OCI-M2 (cell line): ENCODE results near the gene SLC13A2.

Experiments
- DNase-seq: peaks from one replicate; lab custom pipeline; 2025; ENCODE audit not compliant: unreplicated experiment; lab: John Stamatoyannopoulos, UW

Gene SLC13A2

DNA sequence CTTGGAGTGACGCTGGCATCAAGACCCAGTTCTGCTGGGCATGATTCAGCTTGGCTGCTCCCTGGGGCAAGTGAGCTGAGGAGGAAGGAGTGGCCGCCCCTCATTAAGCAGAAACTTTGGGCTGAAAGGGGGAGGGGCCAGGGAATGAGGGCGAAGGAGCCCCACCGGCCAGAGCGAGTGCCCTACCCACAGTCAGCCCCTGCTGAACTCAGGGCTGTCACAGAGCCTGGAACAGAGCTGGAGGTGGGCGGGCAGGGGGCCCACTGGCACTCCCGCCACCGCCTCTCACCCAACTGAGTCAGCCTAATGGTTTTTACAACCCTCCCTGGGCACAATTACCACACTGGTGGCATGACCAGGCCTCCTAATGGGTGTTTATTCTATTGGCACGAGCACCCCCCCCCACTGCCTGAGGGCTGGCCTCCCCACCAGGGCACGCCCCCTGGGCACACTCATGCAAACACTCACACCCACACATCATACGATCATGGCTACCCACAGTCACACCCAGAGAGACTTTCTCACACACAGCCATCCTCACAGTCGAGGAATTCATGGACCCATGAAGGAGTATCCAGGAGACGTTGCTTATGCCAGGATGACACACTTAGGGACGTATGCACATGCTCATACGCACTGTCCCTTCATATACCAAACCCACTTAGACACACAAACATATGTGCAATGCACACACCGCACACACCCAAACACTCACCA lies 59.8 kb downstream of the SLC13A2 start:
- DNase-seq, result no peak

DNA sequence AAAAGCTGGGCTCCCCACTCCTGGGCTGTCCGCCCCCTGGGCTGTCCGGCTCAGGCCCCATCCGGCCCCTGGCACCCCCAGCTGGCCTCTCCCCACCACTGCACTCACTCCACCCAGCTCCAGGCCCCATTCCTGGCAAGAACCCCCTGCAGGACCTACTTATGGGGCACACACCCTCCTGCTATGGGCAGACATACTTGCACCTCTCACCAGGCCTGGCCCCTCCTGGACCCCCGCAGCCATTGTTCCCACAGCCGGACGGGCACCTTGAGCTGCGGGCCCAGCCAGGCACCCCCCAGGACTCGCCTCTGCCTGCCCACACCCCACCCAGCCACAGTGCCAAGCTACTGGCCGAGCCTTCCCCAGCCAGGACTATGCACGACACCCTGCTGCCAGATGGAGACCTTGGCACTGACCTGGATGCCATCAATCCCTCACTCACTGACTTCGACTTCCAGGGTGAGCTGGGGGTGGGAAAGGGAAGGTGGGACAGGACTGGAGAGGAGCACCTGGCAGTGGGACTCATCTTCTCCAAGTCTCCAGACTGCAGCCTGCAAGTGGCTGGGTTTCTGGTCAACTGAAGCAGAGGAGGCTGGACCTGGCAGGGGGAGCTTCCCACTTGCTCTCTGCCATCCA lies 61.4 kb downstream of the SLC13A2 start:
- no peak for DNase-seq

DNA sequence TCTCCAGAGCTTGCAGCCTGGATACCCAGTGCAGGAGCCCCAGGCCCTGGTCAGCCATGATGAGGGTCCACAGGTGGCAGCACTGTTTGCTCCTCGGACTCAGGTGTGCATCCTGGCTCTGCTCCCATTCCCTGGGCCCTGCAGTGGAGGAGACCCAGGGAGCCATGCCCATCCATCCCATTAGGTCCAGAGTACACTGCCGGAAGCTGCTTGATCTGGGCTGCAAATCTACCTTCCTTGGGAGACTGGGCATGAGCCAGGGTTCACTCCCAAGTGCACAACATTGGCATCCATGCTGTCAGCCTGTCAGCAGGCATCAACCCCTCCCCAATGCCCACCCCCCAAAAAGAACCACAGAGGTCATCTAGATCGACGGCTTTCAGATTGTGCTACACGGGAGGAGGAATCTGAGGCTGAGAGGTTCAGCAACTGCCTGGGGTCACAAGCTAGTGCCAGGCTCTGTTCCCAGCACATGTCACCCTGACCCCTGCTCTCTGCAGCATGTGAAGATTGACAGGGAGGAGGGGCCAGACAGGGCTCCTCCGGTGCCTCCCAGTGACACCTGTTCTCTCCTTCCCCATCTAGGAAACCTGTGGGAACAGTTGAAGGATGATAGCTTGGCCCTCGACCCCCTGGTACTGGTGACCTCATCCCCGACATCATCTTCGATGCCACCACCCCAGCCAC lies 63.2 kb downstream of the SLC13A2 start:
- no peak for DNase-seq

DNA sequence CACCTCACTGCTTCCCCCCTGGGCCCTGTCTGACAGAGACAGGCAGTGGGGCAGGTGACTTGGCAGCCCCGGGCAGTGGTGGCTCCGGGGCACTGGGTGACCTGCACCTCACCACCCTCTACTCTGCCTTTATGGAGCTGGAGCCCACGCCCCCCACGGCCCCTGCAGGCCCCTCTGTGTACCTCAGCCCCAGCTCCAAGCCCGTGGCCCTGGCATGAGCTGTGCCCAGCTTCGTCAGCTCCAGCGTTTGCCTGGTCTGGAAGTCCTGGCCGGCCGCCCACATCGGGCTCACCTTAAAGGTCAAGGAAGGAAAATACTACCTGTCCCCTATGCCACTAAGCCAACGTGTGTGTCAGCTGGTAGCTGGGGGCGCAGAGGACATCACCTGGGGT lies 63.8 kb downstream of the SLC13A2 start:
- no peak for DNase-seq

DNA sequence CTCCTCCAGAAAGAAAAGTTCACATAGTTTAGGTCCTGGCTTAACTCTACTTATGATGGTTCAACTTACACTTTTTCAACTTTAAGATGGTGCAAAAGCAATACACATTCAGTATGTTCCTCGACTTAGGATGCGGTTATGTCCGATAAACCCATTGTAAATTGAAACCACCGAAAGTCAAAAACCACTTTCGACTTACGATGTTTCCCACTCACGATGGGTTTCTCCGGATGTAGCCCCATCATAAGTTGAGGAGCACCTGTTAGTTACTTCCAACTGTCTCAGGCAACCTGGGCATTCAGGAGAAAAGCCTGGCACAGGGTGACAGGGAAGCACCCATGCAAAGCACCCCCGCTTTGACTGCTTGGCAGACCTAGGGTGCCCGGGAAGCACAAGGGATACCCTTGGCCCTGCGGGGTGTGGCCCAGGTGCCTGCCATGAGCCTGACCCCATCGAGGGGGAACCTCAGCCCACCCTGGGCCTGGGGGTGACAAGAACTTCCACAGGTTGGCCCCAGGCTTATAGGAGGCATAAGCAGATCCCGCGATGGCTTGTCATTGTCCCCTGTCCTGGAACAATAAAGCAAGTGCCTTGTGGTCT lies 65.0 kb downstream of the SLC13A2 start:
- no peak for DNase-seq

DNA sequence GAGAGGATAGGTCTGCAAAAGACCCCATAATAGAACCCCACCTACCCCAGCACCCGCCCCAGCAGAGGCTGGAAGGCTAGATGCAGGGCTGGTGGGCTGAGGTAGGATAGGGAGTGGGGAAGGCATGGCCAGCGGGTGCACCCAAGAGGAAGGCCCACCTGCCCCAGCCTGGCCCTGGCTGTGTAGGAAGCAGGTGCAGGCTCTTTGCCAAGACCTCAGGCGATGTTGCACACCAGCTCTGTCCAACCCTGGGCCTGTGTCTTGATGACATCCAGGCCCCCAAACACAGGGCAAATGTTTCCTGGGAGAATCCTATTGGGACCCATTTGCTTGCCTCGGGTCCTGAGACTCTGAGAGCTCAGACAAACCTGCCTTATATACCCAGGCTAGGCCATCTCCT lies 66.8 kb downstream of the SLC13A2 start:
- no peak for DNase-seq

DNA sequence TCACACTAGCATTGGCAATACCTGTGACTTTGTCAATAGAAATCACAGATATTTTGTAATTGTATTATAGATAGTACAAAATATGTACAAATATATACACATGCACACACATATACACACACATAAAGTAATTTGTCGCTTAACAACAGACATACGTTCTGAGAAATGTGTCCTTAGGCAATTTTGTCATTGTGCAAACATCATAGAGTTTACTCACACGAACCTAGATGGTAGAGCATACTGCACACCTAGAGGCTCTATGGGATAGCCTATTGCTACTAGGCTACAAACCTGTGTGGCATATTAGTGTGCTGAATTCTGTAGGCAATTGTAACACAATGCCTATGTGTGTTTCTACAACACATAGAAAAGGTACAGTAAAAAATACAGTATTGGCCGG lies 68.0 kb downstream of the SLC13A2 start:
- no peak for DNase-seq

DNA sequence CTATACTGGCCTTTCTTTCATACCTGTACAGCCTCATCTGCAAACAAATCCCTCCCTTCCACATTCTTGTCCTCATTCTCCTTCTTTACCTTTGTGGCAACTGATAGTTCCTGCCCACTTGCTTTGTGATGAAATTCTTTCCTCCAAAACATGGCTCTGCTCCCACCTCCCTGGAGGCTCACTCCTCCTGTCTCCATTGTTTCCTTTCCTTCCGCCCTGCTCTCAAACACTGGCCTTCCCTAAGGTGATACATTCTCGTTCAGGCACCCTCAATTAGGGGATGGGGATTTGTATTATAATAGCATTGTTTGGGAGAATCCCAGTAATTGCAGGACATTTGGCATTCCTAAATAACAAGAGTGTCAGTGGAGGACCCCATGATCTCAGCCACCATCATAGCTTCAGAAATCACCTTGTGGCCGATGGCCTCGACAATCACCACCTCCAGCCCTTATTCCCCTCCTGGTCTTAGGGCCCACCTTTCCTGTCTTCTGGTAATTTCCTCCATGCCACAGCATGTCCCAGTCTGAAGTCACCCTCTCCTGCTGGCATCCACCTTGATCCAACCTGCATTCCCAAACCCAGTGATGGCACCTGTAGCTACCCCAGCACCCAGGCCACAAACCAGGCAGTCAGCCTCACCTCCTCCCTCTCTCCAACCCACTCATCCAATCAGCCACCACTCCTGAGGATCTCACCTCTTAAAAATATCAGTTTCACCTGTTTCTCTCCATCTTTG lies 71.1 kb downstream of the SLC13A2 start:
- no peak for DNase-seq

DNA sequence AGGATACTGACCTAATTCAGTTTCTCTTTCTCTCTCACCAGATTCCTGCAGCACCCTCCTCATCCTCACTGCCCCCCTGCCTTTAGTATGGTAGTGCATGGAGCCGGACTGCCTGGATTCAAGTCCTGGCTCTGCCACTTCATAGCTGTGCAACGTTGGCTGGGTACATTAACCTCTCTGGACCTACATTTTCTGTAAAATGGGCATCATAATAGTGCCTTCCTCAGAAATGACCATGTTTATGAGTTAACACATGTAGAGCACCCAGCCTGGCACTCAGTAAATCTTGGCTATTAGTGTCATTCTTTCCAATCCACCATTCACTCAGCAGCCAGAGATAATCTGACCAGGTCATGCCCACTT lies 71.7 kb downstream of the SLC13A2 start:
- no peak for DNase-seq

DNA sequence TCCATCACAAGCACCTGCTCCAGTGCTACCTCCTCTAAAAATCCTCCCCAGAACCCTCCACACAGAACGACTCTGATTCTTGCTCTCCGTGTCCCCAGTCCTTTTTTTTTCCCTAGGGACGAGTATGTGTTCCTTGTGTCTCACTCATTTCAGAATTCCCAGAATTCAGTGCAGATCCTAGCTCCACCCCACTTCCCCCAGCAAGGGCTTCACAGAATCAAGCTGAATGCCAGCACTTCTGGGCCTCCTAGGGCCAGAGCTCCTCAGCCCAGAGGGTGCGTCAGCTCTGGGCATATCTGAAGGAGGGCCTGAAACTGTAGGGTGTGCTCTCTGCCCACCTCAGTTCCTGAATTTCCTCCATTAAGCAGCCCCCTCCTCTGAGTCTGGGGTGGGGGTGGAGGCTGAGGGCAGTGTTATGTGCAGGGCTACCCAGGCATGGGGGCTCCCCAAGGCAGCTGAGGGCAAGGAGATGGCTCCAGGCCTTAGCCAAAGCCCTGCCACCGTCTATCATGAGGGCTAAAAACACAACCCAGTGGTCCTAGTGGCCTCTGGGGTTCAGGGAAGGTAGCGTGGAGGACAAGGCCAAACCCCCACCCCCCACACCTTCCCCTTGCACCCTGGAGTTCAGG lies 72.5 kb downstream of the SLC13A2 start:
- no peak for DNase-seq

DNA sequence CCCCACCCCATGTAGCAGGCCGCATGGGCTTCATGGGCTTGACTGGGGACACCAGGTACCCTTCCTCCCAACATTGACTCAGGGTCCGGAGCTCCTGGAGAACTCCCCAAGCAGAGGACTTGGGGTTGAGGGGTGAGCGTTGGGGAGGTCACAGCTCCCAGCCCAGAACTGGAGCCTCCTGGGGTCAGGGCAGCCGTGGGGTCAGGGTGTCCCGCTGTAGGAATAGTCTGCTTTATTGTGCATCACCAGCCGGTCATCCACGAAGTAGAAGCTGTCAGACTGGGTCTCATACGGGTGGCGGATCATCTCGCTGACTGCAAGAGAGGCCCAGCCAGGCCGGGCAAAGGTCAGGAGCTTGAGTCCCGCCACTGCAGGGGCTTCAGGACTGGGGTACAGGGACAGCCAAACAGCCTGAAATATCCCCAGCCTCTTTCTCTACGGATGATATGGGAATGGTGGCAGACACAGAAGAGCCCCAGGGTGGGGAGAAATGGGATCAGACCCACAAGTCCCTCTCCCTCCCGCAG lies 73.7 kb downstream of the SLC13A2 start:
- DNase-seq, result no peak
